H1 (cell line): ENCODE results near the gene TBX4. TPM values are rescaled to one million over a fixed set of nuclear protein-coding genes. Genes with fewer than 3 reads are reported as not detected.

Source experiments
- EGR1 ChIP-seq: IDR thresholded peaks from 2 replicates; pipeline ENCODE4 v1.6.1; 2011; ENCODE audit warnings: low read depth, low read length, borderline replicate concordance
- HDAC6 ChIP-seq: IDR thresholded peaks from one replicate; pipeline ENCODE4 v1.7.1; 2012; ENCODE audit warnings: low read depth, mild to moderate bottlenecking, inconsistent platforms, low read length, moderate library complexity
- KDM4A ChIP-seq: IDR thresholded peaks from one replicate; pipeline ENCODE4 v1.7.1; 2012; ENCODE audit warnings: low read depth, mild to moderate bottlenecking, moderate library complexity, low read length, inconsistent platforms; ENCODE audit not compliant: severe bottlenecking
- RXRA ChIP-seq: IDR thresholded peaks from 2 replicates; pipeline ENCODE4 v1.6.1; 2011; ENCODE audit warnings: low read depth, mild to moderate bottlenecking, low read length, moderate library complexity; ENCODE audit not compliant: insufficient read depth
- SAP30 ChIP-seq: fragments of 300-600 bp; sonication (generic); IDR thresholded peaks from 2 replicates; pipeline ENCODE4 v1.7.1; 2012; ENCODE audit warnings: low read length, moderate library complexity, mild to moderate bottlenecking, inconsistent platforms; ENCODE audit not compliant: insufficient read depth, insufficient replicate concordance
- ZNF274 ChIP-seq: IDR thresholded peaks from 2 replicates; pipeline ENCODE4 v1.7.0; 2012; ENCODE audit warnings: low read length, borderline replicate concordance; ENCODE audit errors: extremely low read depth
- polyA plus RNA-seq, 7 experiments: library from polyadenylated mRNA; depleted of rRNA in 3 of 7; stranded (reverse) in 5 of 7; unstranded in 2 of 7; fragments of >200 nt in 5 of 7; fragments of 200-250 nt in 2 of 7; gene quantifications; 1 replicate in 5 of 7; 2 replicates in 1 of 7; 4 replicates in 1 of 7; pipeline versions ENCODE4 v1.2.1 to v1.2.3, GENCODE V29; 2011 to 2013; ENCODE audit warnings: missing spikeins in 2 of 7, mixed read lengths in 2 of 7
- total RNA-seq: library from RNA; stranded (reverse); fragmentation: NEBNext Ultra II Directional; extraction: Animal tissue kit (Norgen Biotek cat#: 25700); gene quantifications from 2 replicates; pipeline ENCODE4 v1.2.1, GENCODE V29; 2021
- TF ChIP-seq, protein P1 (sequence below): fragments of 300-600 bp; sonication (generic); IDR thresholded peaks from 2 replicates; pipeline ENCODE4 v1.7.1; 2012; ENCODE audit warnings: low read length, moderate library complexity, mild to moderate bottlenecking, inconsistent platforms; ENCODE audit not compliant: insufficient replicate concordance
- TF ChIP-seq, protein P2 (sequence below): IDR thresholded peaks from 2 replicates; pipeline ENCODE4 v1.6.1; 2011; ENCODE audit warnings: low read depth, mild to moderate bottlenecking, low read length; ENCODE audit not compliant: insufficient read depth

TBX4 gene
- total and polyA plus RNA-seq, 2 of the 8 experiments (the other 6 are each of a cell fraction or from before 2014, with no cell fraction given): 0.02 TPM; not detected in 1

DNA sequence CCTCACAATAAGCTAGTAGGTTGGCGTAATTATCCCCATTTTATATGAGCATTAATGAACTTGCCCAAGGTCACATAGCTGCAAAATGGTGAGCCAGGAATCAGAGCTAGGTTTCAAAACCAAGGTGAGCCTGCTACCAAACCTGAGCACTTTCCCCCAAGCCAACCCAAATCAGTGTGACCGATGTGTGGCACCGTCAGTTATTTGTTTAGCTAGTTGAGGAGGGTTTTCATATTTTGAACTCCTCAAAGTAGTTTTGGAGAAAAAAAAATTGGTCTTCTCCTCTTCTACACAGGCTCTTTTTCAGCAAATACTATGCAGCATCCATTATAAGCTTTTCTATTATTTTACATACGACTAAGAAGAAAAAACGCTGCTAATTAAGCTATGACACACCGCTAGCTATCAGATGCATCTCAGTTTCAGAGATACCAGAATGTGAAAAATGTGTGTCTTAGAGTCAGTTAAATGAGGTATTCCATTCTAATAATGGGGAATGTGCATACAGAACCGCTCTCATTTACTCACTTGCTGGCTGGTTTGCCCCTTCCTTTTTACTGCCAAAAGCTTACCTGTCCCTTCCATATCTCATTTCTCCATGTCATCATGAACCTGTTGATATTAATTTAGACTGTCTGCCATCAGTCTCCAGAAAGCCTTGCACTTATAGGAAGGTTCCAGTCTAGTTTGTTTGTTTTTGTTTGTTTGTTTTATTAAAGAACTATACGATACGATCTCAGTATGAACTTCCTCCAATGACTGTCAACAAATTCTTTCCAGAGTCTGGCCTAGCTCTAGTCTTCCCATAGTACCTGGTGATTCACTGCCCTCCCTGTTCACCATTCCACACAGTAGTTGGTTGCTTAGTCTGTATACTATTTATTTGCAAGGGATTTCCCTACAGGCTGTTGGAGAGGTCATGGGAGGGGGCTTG, 2.2 kb upstream of the TBX4 start (continued):
- TF ChIP-seq, protein P1, sequence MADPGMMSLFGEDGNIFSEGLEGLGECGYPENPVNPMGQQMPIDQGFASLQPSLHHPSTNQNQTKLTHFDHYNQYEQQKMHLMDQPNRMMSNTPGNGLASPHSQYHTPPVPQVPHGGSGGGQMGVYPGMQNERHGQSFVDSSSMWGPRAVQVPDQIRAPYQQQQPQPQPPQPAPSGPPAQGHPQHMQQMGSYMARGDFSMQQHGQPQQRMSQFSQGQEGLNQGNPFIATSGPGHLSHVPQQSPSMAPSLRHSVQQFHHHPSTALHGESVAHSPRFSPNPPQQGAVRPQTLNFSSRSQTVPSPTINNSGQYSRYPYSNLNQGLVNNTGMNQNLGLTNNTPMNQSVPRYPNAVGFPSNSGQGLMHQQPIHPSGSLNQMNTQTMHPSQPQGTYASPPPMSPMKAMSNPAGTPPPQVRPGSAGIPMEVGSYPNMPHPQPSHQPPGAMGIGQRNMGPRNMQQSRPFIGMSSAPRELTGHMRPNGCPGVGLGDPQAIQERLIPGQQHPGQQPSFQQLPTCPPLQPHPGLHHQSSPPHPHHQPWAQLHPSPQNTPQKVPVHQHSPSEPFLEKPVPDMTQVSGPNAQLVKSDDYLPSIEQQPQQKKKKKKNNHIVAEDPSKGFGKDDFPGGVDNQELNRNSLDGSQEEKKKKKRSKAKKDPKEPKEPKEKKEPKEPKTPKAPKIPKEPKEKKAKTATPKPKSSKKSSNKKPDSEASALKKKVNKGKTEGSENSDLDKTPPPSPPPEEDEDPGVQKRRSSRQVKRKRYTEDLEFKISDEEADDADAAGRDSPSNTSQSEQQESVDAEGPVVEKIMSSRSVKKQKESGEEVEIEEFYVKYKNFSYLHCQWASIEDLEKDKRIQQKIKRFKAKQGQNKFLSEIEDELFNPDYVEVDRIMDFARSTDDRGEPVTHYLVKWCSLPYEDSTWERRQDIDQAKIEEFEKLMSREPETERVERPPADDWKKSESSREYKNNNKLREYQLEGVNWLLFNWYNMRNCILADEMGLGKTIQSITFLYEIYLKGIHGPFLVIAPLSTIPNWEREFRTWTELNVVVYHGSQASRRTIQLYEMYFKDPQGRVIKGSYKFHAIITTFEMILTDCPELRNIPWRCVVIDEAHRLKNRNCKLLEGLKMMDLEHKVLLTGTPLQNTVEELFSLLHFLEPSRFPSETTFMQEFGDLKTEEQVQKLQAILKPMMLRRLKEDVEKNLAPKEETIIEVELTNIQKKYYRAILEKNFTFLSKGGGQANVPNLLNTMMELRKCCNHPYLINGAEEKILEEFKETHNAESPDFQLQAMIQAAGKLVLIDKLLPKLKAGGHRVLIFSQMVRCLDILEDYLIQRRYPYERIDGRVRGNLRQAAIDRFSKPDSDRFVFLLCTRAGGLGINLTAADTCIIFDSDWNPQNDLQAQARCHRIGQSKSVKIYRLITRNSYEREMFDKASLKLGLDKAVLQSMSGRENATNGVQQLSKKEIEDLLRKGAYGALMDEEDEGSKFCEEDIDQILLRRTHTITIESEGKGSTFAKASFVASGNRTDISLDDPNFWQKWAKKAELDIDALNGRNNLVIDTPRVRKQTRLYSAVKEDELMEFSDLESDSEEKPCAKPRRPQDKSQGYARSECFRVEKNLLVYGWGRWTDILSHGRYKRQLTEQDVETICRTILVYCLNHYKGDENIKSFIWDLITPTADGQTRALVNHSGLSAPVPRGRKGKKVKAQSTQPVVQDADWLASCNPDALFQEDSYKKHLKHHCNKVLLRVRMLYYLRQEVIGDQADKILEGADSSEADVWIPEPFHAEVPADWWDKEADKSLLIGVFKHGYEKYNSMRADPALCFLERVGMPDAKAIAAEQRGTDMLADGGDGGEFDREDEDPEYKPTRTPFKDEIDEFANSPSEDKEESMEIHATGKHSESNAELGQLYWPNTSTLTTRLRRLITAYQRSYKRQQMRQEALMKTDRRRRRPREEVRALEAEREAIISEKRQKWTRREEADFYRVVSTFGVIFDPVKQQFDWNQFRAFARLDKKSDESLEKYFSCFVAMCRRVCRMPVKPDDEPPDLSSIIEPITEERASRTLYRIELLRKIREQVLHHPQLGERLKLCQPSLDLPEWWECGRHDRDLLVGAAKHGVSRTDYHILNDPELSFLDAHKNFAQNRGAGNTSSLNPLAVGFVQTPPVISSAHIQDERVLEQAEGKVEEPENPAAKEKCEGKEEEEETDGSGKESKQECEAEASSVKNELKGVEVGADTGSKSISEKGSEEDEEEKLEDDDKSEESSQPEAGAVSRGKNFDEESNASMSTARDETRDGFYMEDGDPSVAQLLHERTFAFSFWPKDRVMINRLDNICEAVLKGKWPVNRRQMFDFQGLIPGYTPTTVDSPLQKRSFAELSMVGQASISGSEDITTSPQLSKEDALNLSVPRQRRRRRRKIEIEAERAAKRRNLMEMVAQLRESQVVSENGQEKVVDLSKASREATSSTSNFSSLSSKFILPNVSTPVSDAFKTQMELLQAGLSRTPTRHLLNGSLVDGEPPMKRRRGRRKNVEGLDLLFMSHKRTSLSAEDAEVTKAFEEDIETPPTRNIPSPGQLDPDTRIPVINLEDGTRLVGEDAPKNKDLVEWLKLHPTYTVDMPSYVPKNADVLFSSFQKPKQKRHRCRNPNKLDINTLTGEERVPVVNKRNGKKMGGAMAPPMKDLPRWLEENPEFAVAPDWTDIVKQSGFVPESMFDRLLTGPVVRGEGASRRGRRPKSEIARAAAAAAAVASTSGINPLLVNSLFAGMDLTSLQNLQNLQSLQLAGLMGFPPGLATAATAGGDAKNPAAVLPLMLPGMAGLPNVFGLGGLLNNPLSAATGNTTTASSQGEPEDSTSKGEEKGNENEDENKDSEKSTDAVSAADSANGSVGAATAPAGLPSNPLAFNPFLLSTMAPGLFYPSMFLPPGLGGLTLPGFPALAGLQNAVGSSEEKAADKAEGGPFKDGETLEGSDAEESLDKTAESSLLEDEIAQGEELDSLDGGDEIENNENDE: no peak
- TF ChIP-seq SAP30: no peak
- TF ChIP-seq KDM4A: no peak
- TF ChIP-seq ZNF274: no peak
- TF ChIP-seq, protein P2, sequence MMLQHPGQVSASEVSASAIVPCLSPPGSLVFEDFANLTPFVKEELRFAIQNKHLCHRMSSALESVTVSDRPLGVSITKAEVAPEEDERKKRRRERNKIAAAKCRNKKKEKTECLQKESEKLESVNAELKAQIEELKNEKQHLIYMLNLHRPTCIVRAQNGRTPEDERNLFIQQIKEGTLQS: no peak
- TF ChIP-seq HDAC6: no peak
- no peak for TF ChIP-seq EGR1
- TF ChIP-seq RXRA: no peak
